ENCODE results near the gene FARP2. TPM values are rescaled to one million over a fixed set of nuclear protein-coding genes. Genes with fewer than 3 reads are reported as not detected.

Gene FARP2
- total RNA-seq, 1 experiment from 2014 or later = 49.3 TPM

DNA sequence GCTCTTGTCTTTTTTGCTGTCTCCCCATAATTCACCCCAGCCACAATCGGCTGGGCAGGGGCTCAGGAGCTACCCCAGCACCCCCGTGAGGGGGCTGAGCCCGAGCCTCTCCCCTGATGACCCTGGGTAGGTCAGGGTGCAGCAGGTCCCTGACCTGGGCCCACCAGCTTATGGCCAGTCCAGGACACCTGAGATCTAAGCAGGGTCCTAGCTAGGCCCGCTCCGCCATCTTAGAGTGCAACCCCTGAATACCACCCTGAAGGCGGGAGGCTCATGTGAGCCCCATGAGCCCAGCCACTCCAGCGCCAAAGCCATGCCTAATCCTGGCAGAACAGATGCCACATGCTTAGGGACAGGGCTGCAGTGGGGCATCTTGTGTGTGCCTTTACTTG, 136.1 kb downstream of the FARP2 start:
- intact Hi-C loops (cut with micrococcal nuclease) = no loop called here
- POLR2A ChIA-PET = no interaction called here
- no peaks in the 10 kb centered on the region for H4K20me1 ChIP-seq (ENCODE audit: insufficient read depth)
- H3K4me2 ChIP-seq (ENCODE audit: low read length) = no peak overlapping the region
- no peak overlapping the region for H3K27ac ChIP-seq (ENCODE audit: low read depth, low read length)
- H3K9ac ChIP-seq (ENCODE audit: low read length) = no peak overlapping the region
- RAD21 ChIA-PET (ENCODE audit: low non-redundant PET in 1 of 2, low total read pairs in 2 of 2, uncharacterized antibody in 2 of 2, unreplicated experiment in 2 of 2) = no interaction called here
- no peaks in the 10 kb centered on the region for H3K4me1 ChIP-seq (ENCODE audit: control insufficient read depth in 1 of 2, insufficient read depth in 2 of 2, low read length in 2 of 2)
- no peak for DNase-seq (ENCODE audit: low read depth, low spot score)
- H3K9me3 ChIP-seq (ENCODE audit: control insufficient read depth in 1 of 2, insufficient read depth in 1 of 2, low read depth in 1 of 2, low read length in 2 of 2) = no peaks in the 10 kb centered on the region
- H3K36me3 ChIP-seq (ENCODE audit: control insufficient read depth in 1 of 2, insufficient read depth in 2 of 2, low read length in 2 of 2) = peaks cover 13 to 20% of the 10 kb centered on the region in 2 experiments
- H3K27me3 ChIP-seq (ENCODE audit: insufficient read depth, low read length) = no peaks in the 10 kb centered on the region
- H3K79me2 ChIP-seq (ENCODE audit: insufficient read depth, low read length) = no peaks in the 10 kb centered on the region
- H2AFZ ChIP-seq (ENCODE audit: low read depth, low read length, poor library complexity, severe bottlenecking) = no peak overlapping the region
- TF ChIP-seq ZBTB33 (IDR thresholded peaks at IDR 0.05; ENCODE audit: extremely low read depth, insufficient replicate concordance, low read length) (no peak), EZH2phosphoT487 (IDR thresholded peaks at IDR 0.05; ENCODE audit: borderline replicate concordance) (no peak), YY1 (IDR thresholded peaks at IDR 0.05; ENCODE audit: extremely low read depth, insufficient replicate concordance, low read depth, low read length) (no peak), SIN3A (IDR thresholded peaks at IDR 0.05; ENCODE audit: low read depth) (no peak), ZFX (IDR thresholded peaks at IDR 0.05) (no peak), ELF1 (IDR thresholded peaks at IDR 0.05; ENCODE audit: borderline replicate concordance, low read depth) (no peak), CBX3 (IDR thresholded peaks at IDR 0.05; ENCODE audit: low read depth) (no peak), RAD21 (IDR thresholded peaks at IDR 0.05; ENCODE audit: low read depth) (no peak), POLR2AphosphoS5 (IDR thresholded peaks at IDR 0.05; ENCODE audit: low read depth, low read length) (no peak), SP1 (IDR thresholded peaks at IDR 0.05; ENCODE audit: low read depth) (no peak), FOSL1 (IDR thresholded peaks at IDR 0.05; ENCODE audit: low read depth) (no peak)
- TF ChIP-seq, protein P1, sequence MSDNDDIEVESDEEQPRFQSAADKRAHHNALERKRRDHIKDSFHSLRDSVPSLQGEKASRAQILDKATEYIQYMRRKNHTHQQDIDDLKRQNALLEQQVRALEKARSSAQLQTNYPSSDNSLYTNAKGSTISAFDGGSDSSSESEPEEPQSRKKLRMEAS (IDR thresholded peaks at IDR 0.05) = no peak
- no TSS peak for BruUV-seq (replicated peaks)
- CTCF ChIA-PET = interaction anchor here (0.6 kb wide), 1 partner anchor 385 kb away, joined by 3 read pairs; no protein-coding TSS in a partner anchor
- no peaks in the 10 kb centered on the region for H3K9me2 ChIP-seq (ENCODE audit: insufficient read depth)
- H3K4me3 ChIP-seq (replicated peaks in 1 of 2; ENCODE audit: low read depth in 1 of 2, low read length in 2 of 2) = no peak overlapping the region
- 0 out of 2 replicates have a peak, but pooled peaks have one; percentile 15 for ATAC-seq

Measured in HCT116 (cell line).